A673 (cell line): ENCODE data around the gene TSPAN5. TPM values are rescaled to one million over a fixed set of nuclear protein-coding genes. Genes with fewer than 3 reads are reported as not detected.

Experiments used
- BruUV-seq: library from RNA; stranded (reverse); fragments of 400-500 nt; replicated peaks from 2 replicates; lab custom pipeline; 2021; lab: Mats Ljungman, UMichigan
- CTCF ChIA-PET: fragments of 300-600 bp; sonication (Branson Sonifier 250); formaldehyde crosslinking; loops from one replicate; lab custom pipeline; 2022; ENCODE audit warnings: antibody characterized with exemption; lab: Charles Lee
- POLR2A ChIA-PET: fragments of 300-600 bp; sonication (Branson Sonifier 250); formaldehyde crosslinking; loops from one replicate; lab custom pipeline; 2022; ENCODE audit warnings: antibody characterized with exemption; ENCODE audit not compliant: low non-redundant PET; lab: Charles Lee
- DNase-seq: peaks from one replicate; pipeline ENCODE4 v3.0.0-alpha.2; 2015; ENCODE audit warnings: low spot score
- H3K27ac ChIP-seq: fragments of 200-600 bp; sonication (generic); 2 replicates; pipeline ENCODE4 v1.5.1; 2016; ENCODE audit warnings: mixed run types, low read depth, mild to moderate bottlenecking, mixed read lengths, antibody characterized with exemption, low read length; ENCODE audit not compliant: poor library complexity, severe bottlenecking
- H3K27me3 ChIP-seq: fragments of 200-600 bp; sonication (generic); replicated peaks from 2 replicates; pipeline ENCODE4 v1.6.1; 2017; ENCODE audit warnings: mixed run types, low read depth, mild to moderate bottlenecking, mixed read lengths, antibody characterized with exemption, low read length; ENCODE audit not compliant: insufficient read depth, poor library complexity
- H3K36me3 ChIP-seq: fragments of 200-600 bp; sonication (generic); 2 replicates; pipeline ENCODE4 v1.6.1; 2016; ENCODE audit warnings: mixed run types, mild to moderate bottlenecking, mixed read lengths, antibody characterized with exemption, low read length; ENCODE audit not compliant: insufficient read depth, poor library complexity, severe bottlenecking
- H3K4me1 ChIP-seq: fragments of 200-600 bp; sonication (generic); 2 replicates; pipeline ENCODE4 v1.6.1; 2017; ENCODE audit warnings: mixed run types, mild to moderate bottlenecking, mixed read lengths, antibody characterized with exemption, low read length; ENCODE audit not compliant: insufficient read depth, poor library complexity, severe bottlenecking
- H3K4me3 ChIP-seq: fragments of 200-600 bp; sonication (generic); 2 replicates; pipeline ENCODE4 v1.5.1; 2016; ENCODE audit warnings: low read depth, mixed run types, mild to moderate bottlenecking, mixed read lengths, low read length; ENCODE audit not compliant: poor library complexity, severe bottlenecking
- H3K9me3 ChIP-seq: fragments of 200-600 bp; sonication (generic); 2 replicates; pipeline ENCODE4 v1.6.1; 2016; ENCODE audit warnings: mixed run types, low read depth, mild to moderate bottlenecking, mixed read lengths, antibody characterized with exemption, low read length; ENCODE audit not compliant: poor library complexity, severe bottlenecking
- CTCF ChIP-seq: fragments of 300-800, 200-600 bp; sonication (generic); conservative IDR thresholded peaks from 2 replicates; pipeline ENCODE4 v1.5.1; 2017; ENCODE audit warnings: low read depth, mild to moderate bottlenecking, antibody characterized with exemption, low read length, moderate library complexity, mixed read lengths
- EZH2 ChIP-seq: fragments of 200-600 bp; sonication (generic); IDR thresholded peaks from 2 replicates; pipeline ENCODE4 v1.6.1; 2017; ENCODE audit warnings: borderline replicate concordance, low read depth, mild to moderate bottlenecking, mixed read lengths, antibody characterized with exemption, low read length; ENCODE audit not compliant: poor library complexity, severe bottlenecking
- intact Hi-C: fragments of 100-400 bp; cut with micrococcal nuclease; formaldehyde crosslinking; loops from one replicate; pipeline ENCODE4 v1.10.0; 2022; ENCODE audit not compliant: unreplicated experiment
- total RNA-seq: library from RNA; stranded (reverse); gene quantifications from 2 replicates; pipeline ENCODE4 v1.2.3, GENCODE V29; 2021

Gene TSPAN5
- total RNA-seq, 1 experiment from 2014 or later, result 15.2 TPM

DNA sequence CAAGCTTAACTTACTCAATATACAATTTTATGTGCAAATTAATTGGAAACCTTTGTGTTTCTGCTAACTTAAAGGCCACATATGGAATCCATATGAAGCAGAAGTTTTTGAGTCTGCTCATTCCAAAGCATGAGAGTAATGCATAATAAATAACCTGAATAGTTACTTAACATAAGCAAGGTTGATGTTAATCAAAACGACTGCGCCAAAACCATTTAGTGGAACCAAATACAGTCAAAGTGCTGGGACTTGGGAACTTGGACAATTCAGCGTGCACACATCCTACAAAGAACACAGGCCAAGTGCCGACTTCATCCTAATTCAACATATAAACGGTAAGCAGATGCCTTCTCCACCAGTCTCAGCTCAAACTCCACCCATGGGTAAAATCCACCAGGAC lies 17.0 kb downstream of the TSPAN5 start:
- Histone ChIP-seq H3K4me3 (no peak overlapping the region), H3K9me3 (no peaks in the 10 kb centered on the region), H3K36me3 (no peaks in the 10 kb centered on the region), H3K27ac (no peak overlapping the region), H3K4me1 (peaks cover 4% of the 10 kb centered on the region), H3K27me3 (no peaks in the 10 kb centered on the region)
- TF ChIP-seq CTCF (no peak), EZH2 (no peak)
- intact Hi-C loops, result no loop called here
- CTCF ChIA-PET, result no interaction called here
- no peak for DNase-seq
- BruUV-seq, result no TSS peak
- POLR2A ChIA-PET, result no interaction called here

DNA sequence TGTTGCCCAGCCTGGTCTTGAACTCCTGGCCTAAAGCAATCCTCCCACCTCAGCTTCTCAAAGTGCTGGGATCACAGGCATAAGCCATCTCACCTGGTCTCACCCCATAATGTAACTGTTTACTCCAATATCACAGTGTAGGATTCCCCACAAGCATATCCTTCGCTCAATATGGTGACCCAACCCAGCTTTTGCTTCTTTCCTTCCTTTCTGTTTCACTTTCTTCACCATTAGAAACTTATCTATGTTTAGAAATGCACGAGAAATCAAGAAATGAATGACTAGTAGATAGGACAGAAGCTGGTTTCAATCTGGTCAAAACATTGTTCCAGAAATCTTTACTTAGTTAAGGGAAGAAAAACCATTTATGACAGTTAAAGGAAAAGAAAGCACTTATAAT lies 18.9 kb downstream of the TSPAN5 start:
- DNase-seq, result no peak
- Histone ChIP-seq H3K4me3 (no peak overlapping the region), H3K36me3 (no peaks in the 10 kb centered on the region), H3K4me1 (peaks cover 4% of the 10 kb centered on the region), H3K9me3 (no peaks in the 10 kb centered on the region), H3K27me3 (no peaks in the 10 kb centered on the region), H3K27ac (no peak overlapping the region)
- BruUV-seq, result no TSS peak
- intact Hi-C loops, result no loop called here
- TF ChIP-seq CTCF (no peak), EZH2 (no peak)
- CTCF ChIA-PET, result no interaction called here
- POLR2A ChIA-PET, result no interaction called here

- H3K4me1 ChIP-seq, result peaks cover 4% of the 10 kb centered on the region
- TF ChIP-seq CTCF (no peak), EZH2 (no peak)
- no peaks in the 10 kb centered on the region for H3K36me3 ChIP-seq
- intact Hi-C loops, result no loop called here
- DNase-seq, result no peak
- no peak overlapping the region for H3K4me3 ChIP-seq
- no peaks in the 10 kb centered on the region for H3K9me3 ChIP-seq
- POLR2A ChIA-PET, result no interaction called here
- no peaks in the 10 kb centered on the region for H3K27me3 ChIP-seq
- CTCF ChIA-PET, result no interaction called here
- no TSS peak for BruUV-seq
- no peak overlapping the region for H3K27ac ChIP-seq
These were observed 19.3 kb downstream of the TSPAN5 start for GRCh38 chr4:98639108-98639507.
